ENCODE measurements around the gene CNEP1R1.
A peak's percentile ranks its signal among the peaks of the same experiment; 100 is the strongest.

Gene CNEP1R1

GRCh38 chr16:50065241-50065623 is 40.2 kb downstream of the CNEP1R1 start:
- DNase-seq (ENCODE audit: low read depth): no peak

GRCh38 chr16:50065624-50066481 is 40.8 kb downstream of the CNEP1R1 start, which contains the start of gene HEATR3:
Gene HEATR3 (plus strand): TSS chr16:50065970. CDS start chr16:50066132, 162 bp downstream.
- DNase-seq (ENCODE audit: low read depth): peak; percentile 28

DNA sequence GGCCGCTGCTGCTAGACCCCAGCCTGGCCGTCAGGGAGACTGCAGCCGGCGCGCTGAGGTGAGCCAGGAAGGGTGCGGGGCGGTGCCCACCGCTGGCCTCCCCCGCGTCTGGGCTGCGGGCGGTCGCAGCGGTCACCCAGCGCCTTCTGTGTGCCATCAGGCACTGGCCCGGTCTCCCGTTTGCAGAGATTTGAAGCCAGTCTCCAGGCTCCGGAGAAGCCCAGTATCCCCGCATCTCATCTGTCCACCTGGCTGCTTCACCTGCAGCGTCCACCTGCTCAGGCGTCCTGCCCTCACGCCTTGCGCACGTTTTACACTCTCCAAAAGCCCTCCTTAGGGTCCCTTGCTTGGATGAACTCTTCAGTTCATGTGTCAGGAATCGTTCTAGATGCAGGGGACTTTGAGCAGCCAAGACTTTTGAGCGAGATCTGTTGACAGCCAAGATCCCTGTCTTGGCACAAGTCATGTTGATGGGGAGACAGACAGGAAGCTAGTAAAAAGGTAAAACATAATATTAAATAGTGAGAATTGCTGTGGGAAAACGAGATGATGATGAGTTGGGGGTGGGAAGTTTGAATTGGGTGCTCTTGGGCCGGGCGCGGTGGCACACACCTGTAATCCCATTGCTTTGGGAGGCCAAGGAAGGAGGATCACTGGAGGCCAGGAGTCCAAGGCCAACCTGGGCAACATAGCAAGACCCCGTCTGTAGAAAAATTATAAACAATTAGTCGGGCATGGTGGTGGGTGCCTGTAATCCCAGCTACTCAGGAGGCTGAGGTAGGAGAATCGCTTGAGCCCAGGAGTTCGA is 41.7 kb downstream of the CNEP1R1 start:
- DNase-seq (ENCODE audit: low read depth): no peak

DNA sequence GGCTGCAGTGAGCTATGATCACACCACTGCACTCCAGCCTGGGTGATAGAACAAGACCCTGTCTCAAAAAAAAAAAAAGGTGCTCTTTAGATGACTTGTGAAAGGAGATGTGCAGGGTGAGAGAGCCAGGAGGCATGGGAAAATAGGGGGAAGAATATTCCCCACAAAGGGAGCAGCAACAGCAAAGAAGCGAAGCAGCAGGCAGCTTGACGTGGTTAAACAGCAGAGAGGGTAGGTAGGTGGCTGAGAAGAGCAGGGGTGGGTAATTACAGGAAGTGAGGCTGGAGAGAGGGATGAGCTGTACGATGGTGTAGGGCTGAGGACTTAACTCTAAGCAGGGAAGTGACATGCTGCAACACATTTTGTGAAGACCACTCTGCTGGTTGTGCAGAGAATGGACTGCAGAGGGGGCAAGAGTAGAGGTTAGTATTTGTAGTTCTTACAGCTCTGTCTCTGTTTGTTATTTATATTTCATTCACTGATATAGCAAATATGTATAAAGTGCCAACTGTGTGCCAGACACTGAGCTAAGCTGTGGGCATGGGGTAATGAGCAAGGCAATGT is 42.3 kb downstream of the CNEP1R1 start:
- DNase-seq (ENCODE audit: low read depth): no peak

GRCh38 chr16:50068550-50068949 is 43.5 kb downstream of the CNEP1R1 start:
- DNase-seq (ENCODE audit: low read depth): no peak

DNA sequence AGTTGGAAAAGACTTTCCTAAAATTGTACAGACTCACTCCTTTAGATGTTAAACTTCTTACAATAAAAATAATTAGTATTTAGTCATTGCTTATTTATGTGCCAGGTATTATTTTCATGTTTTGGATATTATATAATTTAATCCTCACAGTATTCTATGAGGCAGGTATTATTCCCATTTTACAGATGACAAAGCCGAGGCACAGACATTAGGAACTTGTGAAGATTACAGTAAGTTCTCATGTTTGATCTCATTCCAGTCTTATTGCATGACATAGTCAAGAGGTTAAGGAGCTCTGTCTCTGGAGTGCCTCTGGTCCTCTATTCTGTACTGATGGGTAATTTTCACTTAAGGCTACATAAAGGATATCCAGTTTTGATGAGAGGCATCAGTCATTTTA is 44.0 kb downstream of the CNEP1R1 start:
- no peak for DNase-seq (ENCODE audit: low read depth)

DNA sequence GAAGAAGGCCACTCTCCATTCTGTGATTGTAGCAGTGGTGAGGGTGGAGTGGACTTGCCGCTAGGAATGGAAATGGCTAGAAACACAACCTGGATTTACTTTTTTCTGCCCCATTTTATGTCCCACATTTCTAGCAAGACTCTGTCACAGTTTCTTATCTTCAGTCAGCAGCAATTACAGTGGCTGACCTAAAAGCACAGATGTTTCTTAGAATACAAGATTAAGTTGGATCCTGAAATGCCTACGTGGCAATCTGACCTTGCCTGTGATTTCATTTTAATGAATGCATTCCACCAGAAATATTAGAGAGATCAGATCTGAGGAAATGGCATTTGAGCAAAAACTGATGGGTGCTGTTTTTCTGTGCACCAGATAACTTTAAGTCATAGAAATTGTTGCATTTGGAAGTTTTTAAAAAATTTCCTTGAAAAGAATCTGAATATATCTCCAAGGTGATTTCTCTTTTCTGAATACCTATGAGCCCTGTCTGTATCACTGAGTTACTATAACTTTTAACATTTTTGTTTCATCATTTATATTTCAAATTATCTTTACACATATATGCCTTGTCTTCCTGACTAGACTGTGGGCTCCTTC is 46.1 kb downstream of the CNEP1R1 start:
- DNase-seq (ENCODE audit: low read depth): no peak

GRCh38 chr16:50072730-50073129 is 47.7 kb downstream of the CNEP1R1 start:
- DNase-seq (ENCODE audit: low read depth): no peak

DNA sequence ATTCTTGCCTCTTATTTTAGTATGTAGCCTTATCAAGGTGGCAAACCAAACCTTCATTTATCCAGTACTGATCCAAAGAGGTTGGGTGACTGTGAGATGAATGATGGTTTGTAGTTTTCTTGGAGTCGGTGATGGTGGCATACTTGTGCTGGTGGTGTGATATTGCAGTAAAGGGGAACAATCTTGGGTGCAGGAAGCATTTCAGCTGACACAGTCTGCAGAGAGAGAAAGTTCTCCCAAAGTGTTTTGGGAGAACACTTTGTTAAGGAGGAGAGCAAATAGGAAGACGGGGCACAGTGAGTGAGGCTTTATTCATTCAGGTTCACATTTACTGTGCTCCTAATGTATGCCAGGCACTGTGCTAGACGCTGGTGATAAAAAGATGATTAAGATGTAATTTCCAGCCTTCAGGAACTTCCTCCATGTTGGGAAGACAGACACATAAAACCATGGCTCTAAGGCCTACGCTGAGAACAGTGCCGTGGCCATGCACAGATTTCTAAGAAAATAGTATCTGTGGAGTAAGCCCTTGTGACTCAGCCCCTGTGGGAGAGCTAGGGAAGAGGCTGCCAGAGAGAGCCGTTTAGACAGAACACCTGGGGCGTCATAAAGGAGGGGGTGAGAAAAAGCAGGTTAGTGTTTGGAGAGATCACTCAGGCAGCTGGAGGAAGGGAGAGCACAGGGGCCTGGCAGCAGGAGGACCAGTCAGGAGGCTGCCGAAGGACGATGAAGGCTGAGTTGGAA is 54.5 kb downstream of the CNEP1R1 start:
- no peak for DNase-seq (ENCODE audit: low read depth)

- DNase-seq (ENCODE audit: low read depth): no peak
Measured at GRCh38 chr16:50081428-50082018, 56.5 kb downstream of the CNEP1R1 start.

- DNase-seq (ENCODE audit: low read depth): no peak
Measured at GRCh38 chr16:50083996-50084395, 59.0 kb downstream of the CNEP1R1 start.

GRCh38 chr16:50086176-50086575 is 61.2 kb downstream of the CNEP1R1 start:
- DNase-seq (ENCODE audit: low read depth): no peak

Data from HS-5 (cell line).